Gastroesophageal sphincter (tissue), 3 donors: ENCODE data around the gene HADHB.

Experiments
- CTCF ChIP-seq, 4 experiments: fragments of 200-600 bp in 2 of 4; fragments of 450-650 bp in 2 of 4; sonication (generic) in 1 of 4; IDR thresholded peaks; one replicate each; pipeline ENCODE4 v1.5.1; 2017 to 2019; ENCODE audit warnings: antibody characterized with exemption in 4 of 4, mild to moderate bottlenecking in 2 of 4, moderate library complexity in 2 of 4
- EP300 ChIP-seq: sonication (generic); formaldehyde crosslinking; IDR thresholded peaks from one replicate; pipeline ENCODE4 v1.6.1; 2017; ENCODE audit warnings: antibody characterized with exemption, mild to moderate bottlenecking
- POLR2A ChIP-seq, 2 donors: fragments of 450-650 bp; IDR thresholded peaks; one replicate each; pipeline ENCODE4 v1.6.1; 2017; ENCODE audit warnings: antibody characterized with exemption in 2 of 2, mild to moderate bottlenecking in 2 of 2, moderate library complexity in 1 of 2
- POLR2AphosphoS5 ChIP-seq: sonication (generic); formaldehyde crosslinking; IDR thresholded peaks from one replicate; pipeline ENCODE4 v1.6.1; 2017; ENCODE audit warnings: antibody characterized with exemption

GRCh38 chr2:26336719-26337118, 92.0 kb downstream of the HADHB start:
- TF ChIP-seq CTCF (IDR thresholded peaks at IDR 0.05): no peak
- TF ChIP-seq POLR2AphosphoS5: no peak
- TF ChIP-seq EP300: no peak
- TF ChIP-seq POLR2A (IDR thresholded peaks at IDR 0.05): no peak
